IMR-90 (cell line): Measurements from ENCODE around the gene TRIM77. TPM values are rescaled to one million over a fixed set of nuclear protein-coding genes. Genes with fewer than 3 reads are reported as not detected.
"Not testable (repeated sequence)": the region's sequence is repeated elsewhere in the genome, so short reads cannot be mapped to it uniquely, and the experiment has no call there.

ENCODE experiments used
- ATAC-seq: fragments of 200-7000 bp; cut with Tn5 transposase; 2 replicates; pipeline ENCODE4 v1.9.1; 2020; ENCODE audit warnings: low read depth, mild to moderate bottlenecking, moderate library complexity
- BruUV-seq: library from RNA; stranded (reverse); fragments of 400-500 nt; replicated peaks from 2 replicates; lab custom pipeline; 2021; lab: Mats Ljungman, UMichigan
- CTCF ChIA-PET: fragments of 300-600 bp; formaldehyde crosslinking; extraction: SDS; loops from one replicate; lab custom pipeline; 2021; ENCODE audit warnings: antibody characterized with exemption; lab: Yijun Ruan, JAX
- POLR2A ChIA-PET: fragments of 300-600 bp; sonication (Branson Sonifier 250); formaldehyde crosslinking; loops from one replicate; lab custom pipeline; 2022; ENCODE audit warnings: antibody characterized with exemption; ENCODE audit not compliant: unreplicated experiment; lab: Charles Lee
- DNase-seq: peaks from one replicate; pipeline ENCODE4 v3.0.0; 2013
- H2AFZ ChIP-seq: replicated peaks from 2 replicates; pipeline ENCODE3; 2013; ENCODE audit warnings: low read length, mild to moderate bottlenecking; ENCODE audit not compliant: poor library complexity
- H2AK5ac ChIP-seq: 2 replicates; pipeline ENCODE4 v1.6.1; 2013; ENCODE audit warnings: low read depth, low read length, inconsistent platforms
- H2AK9ac ChIP-seq: replicated peaks from 2 replicates; pipeline ENCODE3; 2013; ENCODE audit warnings: mild to moderate bottlenecking, low read depth, low read length, moderate library complexity; ENCODE audit not compliant: poor library complexity
- H2BK120ac ChIP-seq: 2 replicates; pipeline ENCODE4 v1.6.1; 2013; ENCODE audit warnings: low read depth, low read length, inconsistent platforms
- H2BK15ac ChIP-seq: 3 replicates; pipeline ENCODE4 v1.6.1; 2013; ENCODE audit warnings: low read depth, low read length, inconsistent platforms
- H2BK20ac ChIP-seq: 2 replicates; pipeline ENCODE4 v1.6.1; 2013; ENCODE audit warnings: low read depth, mild to moderate bottlenecking, inconsistent platforms, low read length, moderate library complexity
- H2BK5ac ChIP-seq: 2 replicates; pipeline ENCODE4 v1.6.1; 2013; ENCODE audit warnings: mild to moderate bottlenecking, low read depth, low read length, inconsistent platforms; ENCODE audit not compliant: poor library complexity, severe bottlenecking
- H3K14ac ChIP-seq: replicated peaks from 2 replicates; pipeline ENCODE4 v1.6.1; 2013; ENCODE audit warnings: low read depth, low read length, inconsistent platforms
- H3K18ac ChIP-seq: 2 replicates; pipeline ENCODE4 v1.6.1; 2013; ENCODE audit warnings: low read depth, low read length, control low read depth
- H3K23ac ChIP-seq: 2 replicates; pipeline ENCODE4 v1.6.1; 2013; ENCODE audit warnings: low read depth, low read length, inconsistent platforms
- H3K27ac ChIP-seq: 2 replicates; pipeline ENCODE4 v1.5.1; 2013; ENCODE audit warnings: mild to moderate bottlenecking, control low read depth, low read length; ENCODE audit not compliant: insufficient read depth
- H3K27me3 ChIP-seq: 2 replicates; pipeline ENCODE4 v1.6.1; 2013; ENCODE audit warnings: low read length; ENCODE audit not compliant: control insufficient read depth, insufficient read depth
- H3K36me3 ChIP-seq: 2 replicates; pipeline ENCODE4 v1.6.1; 2013; ENCODE audit warnings: low read length, mixed read lengths; ENCODE audit not compliant: control insufficient read depth, insufficient read depth
- H3K4ac ChIP-seq: 2 replicates; pipeline ENCODE4 v1.6.1; 2013; ENCODE audit warnings: low read depth, low read length, inconsistent platforms
- H3K4me1 ChIP-seq: 2 replicates; pipeline ENCODE4 v1.6.1; 2013; ENCODE audit warnings: low read length, mixed read lengths; ENCODE audit not compliant: control insufficient read depth, insufficient read depth
- H3K4me2 ChIP-seq: 2 replicates; pipeline ENCODE4 v1.6.1; 2013; ENCODE audit warnings: low read depth, mild to moderate bottlenecking, control low read depth, low read length, moderate library complexity
- H3K4me3 ChIP-seq: 2 replicates; pipeline ENCODE4 v1.5.1; 2013; ENCODE audit warnings: low read depth, mild to moderate bottlenecking, control low read depth, low read length, moderate library complexity; ENCODE audit not compliant: insufficient read depth
- H3K56ac ChIP-seq: 2 replicates; pipeline ENCODE4 v1.6.1; 2013; ENCODE audit warnings: low read length, inconsistent platforms; ENCODE audit not compliant: insufficient read depth; ENCODE audit errors: extremely low read depth
- H3K79me1 ChIP-seq, 2 experiments: 2 replicates each; pipeline ENCODE4 v1.6.1; 2013; ENCODE audit warnings: low read length in 2 of 2, inconsistent platforms in 1 of 2, low read depth in 1 of 2
- H3K9ac ChIP-seq: 2 replicates; pipeline ENCODE4 v1.6.1; 2013; ENCODE audit warnings: low read depth, low read length, control low read depth
- H3K9me1 ChIP-seq: 2 replicates; pipeline ENCODE4 v1.6.1; 2013; ENCODE audit warnings: low read length, inconsistent platforms; ENCODE audit not compliant: insufficient read depth
- H3K9me3 ChIP-seq: 2 replicates; pipeline ENCODE4 v1.6.1; 2013; ENCODE audit warnings: low read length; ENCODE audit not compliant: control insufficient read depth, insufficient read depth
- H4K20me1 ChIP-seq: 2 replicates; pipeline ENCODE4 v1.6.1; 2013; ENCODE audit warnings: low read length, inconsistent platforms; ENCODE audit not compliant: insufficient read depth
- H4K5ac ChIP-seq: 2 replicates; pipeline ENCODE4 v1.6.1; 2013; ENCODE audit warnings: mild to moderate bottlenecking, low read depth, low read length, control low read depth
- H4K8ac ChIP-seq, 2 experiments: 2 replicates each; pipeline ENCODE4 v1.6.1; 2013; ENCODE audit warnings: low read depth in 2 of 2, low read length in 2 of 2, control low read depth in 1 of 2, inconsistent platforms in 1 of 2
- H4K91ac ChIP-seq: 2 replicates; pipeline ENCODE4 v1.6.1; 2013; ENCODE audit warnings: low read depth, low read length, inconsistent platforms; ENCODE audit not compliant: insufficient read depth
- dilution Hi-C: fragments of 300-500 bp; cut with HindIII; formaldehyde crosslinking; loops from one replicate; pipeline ENCODE4 v1.14.3; 2018; ENCODE audit warnings: low sequenced_read_pairs; ENCODE audit not compliant: unreplicated experiment
- in situ Hi-C: fragments of 300-500 bp; cut with MboI; formaldehyde crosslinking; loops from 3 replicates; pipeline ENCODE4 v1.14.3; 2019; ENCODE audit warnings: low sequenced_read_pairs, inconsistent platforms, mixed read lengths
- intact Hi-C: fragments of 100-400 bp; cut with micrococcal nuclease; formaldehyde crosslinking; loops from 2 replicates; pipeline ENCODE4 v1.10.0; 2022
- microRNA-seq, 2 experiments: library from miRNA; stranded (forward) in 1 of 2; unstranded in 1 of 2; fragments of 10-50 nt in 1 of 2; fragments of <30 nt in 1 of 2; gene quantifications in 1 of 2; microRNA quantifications in 1 of 2; one replicate each; pipeline versions ENCODE3 to v1.1.0; 2013 to 2020; ENCODE audit not compliant: insufficient read depth in 1 of 2, insufficient read length in 1 of 2, unreplicated experiment in 1 of 2
- polyA plus RNA-seq, 3 experiments: library from polyadenylated mRNA; depleted of rRNA; stranded (reverse); fragments of >200 nt; gene quantifications; 2 replicates each; pipeline ENCODE4 v1.2.3, GENCODE V29; 2012; ENCODE audit warnings: low replicate concordance in 1 of 3
- small RNA-seq, 5 experiments: library from RNA; depleted of rRNA; stranded (forward); fragments of <200 nt; gene quantifications; one replicate each; pipeline ENCODE3, GENCODE V24; 2012
- total RNA-seq: library from RNA; depleted of rRNA; stranded (reverse); fragments of >200 nt; gene quantifications from 2 replicates; pipeline ENCODE4 v1.2.3, GENCODE V29; 2012; rRNA removed

The TRIM77 gene
- total and polyA plus RNA-seq, 2 of the 4 experiments (the other 2 are of a cell fraction) = not detected

- in situ Hi-C loops, H3K4me3 ChIP-seq, H2AK9ac ChIP-seq, dilution Hi-C loops, ATAC-seq, H2AFZ ChIP-seq, H3K23ac ChIP-seq, H4K8ac ChIP-seq, H3K14ac ChIP-seq, H4K91ac ChIP-seq, H3K27ac ChIP-seq, H2BK15ac ChIP-seq, H2BK20ac ChIP-seq, H3K4ac ChIP-seq, intact Hi-C loops, H3K9me3 ChIP-seq, POLR2A ChIA-PET, CTCF ChIA-PET, H3K9ac ChIP-seq, H2BK120ac ChIP-seq, H3K4me2 ChIP-seq, H3K56ac ChIP-seq, BruUV-seq, H3K18ac ChIP-seq, H4K5ac ChIP-seq, H2BK5ac ChIP-seq, H3K9me1 ChIP-seq, DNase-seq, H4K20me1 ChIP-seq, H3K4me1 ChIP-seq, H3K27me3 ChIP-seq, H3K79me1 ChIP-seq, H3K36me3 ChIP-seq, H2AK5ac ChIP-seq: not testable (repeated sequence)
These were observed 40.7 kb downstream of the TRIM77 start for GRCh38 chr11:89750822-89751221.

Small RNA genes lying within 50 kb of the gene (microRNA-seq; reads per million reads assigned to microRNA genes)
- not detected for gene AP003122.3 (ENCODE audit: insufficient read depth, insufficient read length)

Small RNA genes lying within 50 kb of the gene (small RNA-seq; reads per million reads assigned to genes)
- 0 reads per million in 5 experiments for gene AP003122.3

Other genes starting within 250 kb of the TRIM77 start
- 10.8 and 11.7 TPM in 2 replicates for gene NOX4, start 218.9 kb upstream of the TRIM77 start, total RNA-seq
- 4.0 and 4.7 TPM in 2 replicates for gene NOX4, start 218.9 kb upstream of the TRIM77 start, polyA plus RNA-seq (2012; rRNA removed)
- not detected in 2 replicates for gene TRIM49, start 98.3 kb downstream of the TRIM77 start, total RNA-seq
- gene TRIM49, start 98.3 kb downstream of the TRIM77 start, polyA plus RNA-seq (2012; rRNA removed) = not detected in 2 replicates
- gene TRIM64B, start 168.2 kb downstream of the TRIM77 start, total RNA-seq = not detected in 2 replicates
- gene TRIM64B, start 168.2 kb downstream of the TRIM77 start, polyA plus RNA-seq (2012; rRNA removed) = not detected in 2 replicates
- not detected in 2 replicates for gene TRIM49D1, start 211.9 kb downstream of the TRIM77 start, total RNA-seq
- not detected in 2 replicates for gene TRIM49D1, start 211.9 kb downstream of the TRIM77 start, polyA plus RNA-seq (2012; rRNA removed)
- gene TRIM49D2, start 213.8 kb downstream of the TRIM77 start, total RNA-seq = not detected in 2 replicates
- not detected in 2 replicates for gene TRIM49D2, start 213.8 kb downstream of the TRIM77 start, polyA plus RNA-seq (2012; rRNA removed)